Lung (tissue), 12 donors: ENCODE results near the gene TRMT2A. TPM values are rescaled to one million over a fixed set of nuclear protein-coding genes. Genes with fewer than 3 reads are reported as not detected.

ENCODE experiments used
- ATAC-seq: fragments of 200-7000 bp; cut with Tn5 transposase; one replicate; pipeline ENCODE4 v1.9.1; 2020; ENCODE audit warnings: moderate number of reproducible peaks; ENCODE audit not compliant: insufficient read depth, low FRiP score
- DNase-seq, 3 donors: peaks; one replicate each; pipeline ENCODE4 v3.0.0-alpha.2; 2013 to 2017
- H3K27ac ChIP-seq, 2 donors: one replicate each; pipeline ENCODE4 v1.5.1; 2013; ENCODE audit warnings: mild to moderate bottlenecking in 2 of 2, moderate library complexity in 2 of 2, control low read depth in 1 of 2, inconsistent platforms in 1 of 2, low read depth in 1 of 2, low read length in 1 of 2
- H3K27me3 ChIP-seq, 3 donors: one replicate each; pipeline ENCODE4 v1.5.1; 2013; ENCODE audit warnings: low read length in 2 of 3; ENCODE audit not compliant: control insufficient read depth in 3 of 3, insufficient read depth in 3 of 3
- H3K36me3 ChIP-seq, 4 donors: one replicate each; pipeline ENCODE4 v1.5.1; 2013; ENCODE audit warnings: low read length in 4 of 4, mild to moderate bottlenecking in 1 of 4, moderate library complexity in 1 of 4; ENCODE audit not compliant: control insufficient read depth in 4 of 4, insufficient read depth in 4 of 4
- H3K4me1 ChIP-seq, 5 donors: one replicate each; pipeline ENCODE4 v1.5.1; 2013; ENCODE audit warnings: low read length in 5 of 5, mild to moderate bottlenecking in 2 of 5, moderate library complexity in 1 of 5; ENCODE audit not compliant: control insufficient read depth in 5 of 5, insufficient read depth in 5 of 5
- H3K4me3 ChIP-seq: one replicate; pipeline ENCODE4 v1.5.1; 2013; ENCODE audit warnings: mild to moderate bottlenecking, control low read depth, moderate library complexity
- H3K9ac ChIP-seq, 2 donors: one replicate each; pipeline ENCODE4 v1.5.1; 2013; ENCODE audit warnings: low read length in 2 of 2, control low read depth in 1 of 2; ENCODE audit not compliant: insufficient read depth in 1 of 2
- H3K9me3 ChIP-seq, 4 donors: one replicate each; pipeline ENCODE4 v1.5.1; 2013; ENCODE audit warnings: low read length in 3 of 4, mild to moderate bottlenecking in 1 of 4, moderate library complexity in 1 of 4; ENCODE audit not compliant: control insufficient read depth in 4 of 4, insufficient read depth in 3 of 4
- CTCF ChIP-seq: IDR thresholded peaks from 2 replicates; pipeline ENCODE4 v1.5.1; 2012; ENCODE audit warnings: mild to moderate bottlenecking; ENCODE audit errors: control extremely low read depth, extremely low read depth
- WGBS, 2 donors: extraction: QIAGEN DNeasy Blood & Tissue Kit; methylation state at CpG; one replicate each; pipeline ENCODE4 v1.1.7; 2013; 5-methylcytosine and 5-hydroxymethylcytosine counted together
- polyA plus RNA-seq, 2 donors: library from polyadenylated mRNA; stranded (reverse); fragments of 200-250 nt; gene quantifications; one replicate each; pipeline ENCODE4 v1.2.1, GENCODE V29; 2013
- total RNA-seq, 2 donors: library from RNA; depleted of rRNA in 1 of 2; stranded (reverse); fragments of >200 nt in 1 of 2; gene quantifications; one replicate each; pipeline ENCODE4 v1.2.1, GENCODE V29; 2014 to 2021
- donor health status: control.
- donor health status: control.
- donor health status: Bipolar disorder and iron deficiency.
- donor health status: healthy.
- donor health status: DM: yes; HTN: yes; CAD: no.

Gene TRMT2A
- total and polyA plus RNA-seq, 4 donors = 37.5 to 71.1 (median 55.4) TPM

DNA sequence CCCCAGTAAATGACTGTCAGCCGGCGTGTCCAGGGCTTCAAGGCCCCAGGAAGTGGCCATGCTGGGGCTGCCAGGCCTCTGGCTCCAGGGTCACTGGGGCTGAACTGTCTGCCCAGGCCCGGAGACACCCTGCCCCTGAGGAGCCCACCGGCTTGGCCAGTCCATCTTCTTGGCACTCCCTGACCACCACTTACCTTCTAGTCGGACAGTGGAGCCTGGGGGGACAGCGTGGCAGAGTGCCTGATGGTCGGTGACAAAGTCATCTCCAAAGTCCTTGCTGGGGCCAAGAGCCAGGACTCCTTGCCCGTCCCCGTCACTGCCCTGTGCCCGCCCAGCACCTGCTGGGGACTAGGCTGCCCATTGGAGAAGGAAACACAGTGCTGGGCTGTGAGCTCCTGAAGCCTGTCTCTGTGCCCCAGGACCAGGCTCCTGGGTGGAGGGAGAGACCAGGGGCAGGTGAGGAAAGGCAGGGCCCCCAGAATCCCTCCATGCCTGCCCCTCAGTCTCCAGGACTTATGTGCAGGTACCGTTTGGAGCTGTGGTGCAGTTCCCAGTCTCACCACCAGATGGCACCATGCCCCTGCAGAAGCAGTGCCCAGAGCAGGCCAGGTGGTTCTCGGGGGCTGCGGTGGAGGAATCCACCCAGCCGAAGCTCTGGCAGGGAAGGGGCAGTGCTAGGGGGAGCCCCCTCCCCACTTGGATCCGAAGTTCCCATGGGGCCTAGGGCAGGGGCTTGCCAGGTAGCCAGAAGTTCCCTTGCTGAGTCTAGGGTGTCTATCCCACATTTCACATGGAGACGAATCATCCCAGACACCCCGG is 39.8 kb upstream of the TRMT2A start:
- peak; percentile 100 for TF ChIP-seq CTCF
- Histone ChIP-seq H3K27ac (no peak overlapping the region), H3K36me3 (no peaks in the 10 kb centered on the region), H3K27me3 (no peaks in the 10 kb centered on the region), H3K9me3 (no peaks in the 10 kb centered on the region), H3K4me3 (no peak overlapping the region), H3K9ac (no peak overlapping the region), H3K4me1 (no peaks in the 10 kb centered on the region)
- WGBS, 2 donors = 48 to 51% methylated on average over 17 of the region's 17 CpGs
- DNase-seq (peak; percentile 71 to 84 (median 83)), ATAC-seq (peak; percentile 83)

DNA sequence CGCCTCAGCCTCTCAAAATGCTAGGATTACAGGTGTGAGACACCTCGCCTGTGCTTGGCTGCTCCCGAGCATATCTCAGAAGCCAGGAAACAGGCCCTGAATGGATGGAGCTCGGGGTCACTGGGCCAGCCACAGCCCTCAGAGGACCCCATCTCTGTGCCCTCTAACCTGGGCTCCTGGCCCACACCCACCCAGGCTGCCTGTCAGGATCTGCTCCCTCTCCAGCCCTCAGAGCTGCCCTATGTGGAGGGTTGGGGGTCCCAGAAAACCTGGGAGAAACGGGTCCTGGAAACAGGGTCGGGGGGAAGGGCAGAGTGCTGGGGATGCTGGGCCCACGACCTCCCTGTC is 39.0 kb upstream of the TRMT2A start:
- no peak for DNase-seq

GRCh38 chr22:20155330-20156041 is 38.5 kb upstream of the TRMT2A start:
- no peaks in the 10 kb centered on the region for H3K4me1 ChIP-seq
- H3K4me3 ChIP-seq = no peak overlapping the region
- no peak overlapping the region for H3K9ac ChIP-seq
- no peaks in the 10 kb centered on the region for H3K27me3 ChIP-seq
- no peak overlapping the region for H3K27ac ChIP-seq
- WGBS, 2 donors = 39 to 46% methylated on average over 28 to 30 of the region's 30 CpGs
- DNase-seq (peak; percentile 19 to 47 (median 36)), ATAC-seq (peak; percentile 3)
- TF ChIP-seq CTCF = no peak
- H3K9me3 ChIP-seq = no peaks in the 10 kb centered on the region
- H3K36me3 ChIP-seq = no peaks in the 10 kb centered on the region

More for the DNA sequence above, 39.0 kb upstream of the TRMT2A start:
- Histone ChIP-seq H3K4me1 (no peaks in the 10 kb centered on the region), H3K9me3 (no peaks in the 10 kb centered on the region), H3K4me3 (no peak overlapping the region), H3K36me3 (no peaks in the 10 kb centered on the region), H3K27ac (no peak overlapping the region), H3K9ac (no peak overlapping the region), H3K27me3 (no peaks in the 10 kb centered on the region)
- no peak for ATAC-seq
- TF ChIP-seq CTCF = no peak
- 65 to 68% methylated on average over 7 of the region's 7 CpGs for WGBS, 2 donors
